GM10847 (cell line): ENCODE measurements around the gene MPRIP.

Experiments
- POLR2A ChIP-seq: IDR thresholded peaks from 2 replicates; pipeline ENCODE4 v1.6.1; 2011; ENCODE audit not compliant: insufficient read length; ENCODE audit errors: extremely low read depth

Gene MPRIP

DNA sequence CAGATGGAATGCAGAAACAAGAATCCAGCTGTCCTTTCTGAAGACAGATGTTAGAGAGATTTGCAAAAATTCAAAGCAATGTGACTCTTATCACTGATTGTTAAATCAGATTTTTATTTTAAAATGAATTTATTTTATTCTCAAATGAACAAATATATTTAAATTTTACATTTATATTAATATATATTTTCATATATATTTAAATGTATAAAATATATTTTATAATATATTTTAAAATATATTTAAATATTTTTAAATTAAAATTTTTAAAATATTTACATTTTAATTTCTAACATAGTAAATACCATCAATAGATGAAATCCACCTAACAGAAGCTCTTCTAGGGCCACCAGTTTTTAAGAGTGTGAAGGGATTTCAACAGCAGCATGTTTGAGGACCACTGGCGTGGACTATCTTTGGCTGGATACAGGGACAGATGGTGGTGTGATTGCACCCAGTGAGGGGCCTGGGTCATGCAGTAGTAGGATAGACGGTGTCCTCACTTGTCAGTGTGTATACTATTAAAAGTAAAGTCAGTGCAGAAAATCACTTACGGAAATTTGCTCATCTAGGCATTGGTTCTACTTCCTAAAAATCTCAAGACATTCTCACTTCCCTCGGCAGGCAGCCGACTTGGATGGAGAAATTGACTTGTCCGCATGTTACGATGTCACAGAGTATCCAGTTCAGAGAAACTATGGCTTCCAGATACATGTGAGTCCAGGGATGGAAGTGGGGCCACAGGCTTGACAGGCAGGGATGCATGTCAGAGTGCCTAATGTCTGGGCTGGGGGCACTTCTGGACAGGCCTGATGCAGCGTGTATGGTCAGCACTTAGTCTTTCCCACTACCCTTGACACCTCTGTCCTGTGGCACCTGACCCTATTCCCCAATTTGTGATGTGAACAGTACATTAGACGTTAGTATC lies 107.5 kb downstream of the MPRIP start:
- TF ChIP-seq POLR2A = no peak

DNA sequence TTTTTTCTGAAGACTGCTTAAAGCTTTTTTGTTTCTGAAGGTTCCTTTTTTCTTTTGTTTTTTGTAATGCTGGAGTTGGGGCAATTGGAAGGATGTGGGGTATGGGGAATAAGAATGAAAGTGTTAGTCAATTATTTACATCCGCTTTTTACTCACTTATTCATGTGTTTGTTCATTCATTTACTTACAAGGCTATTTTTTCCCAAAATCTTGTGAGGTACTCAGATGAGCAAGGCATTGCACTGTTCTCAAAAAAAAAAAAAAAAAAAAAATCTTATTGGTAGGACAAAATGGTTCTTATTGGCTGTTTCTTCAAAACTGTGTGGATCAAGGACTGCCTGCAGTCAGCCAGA lies 108.2 kb downstream of the MPRIP start:
- TF ChIP-seq POLR2A = no peak

DNA sequence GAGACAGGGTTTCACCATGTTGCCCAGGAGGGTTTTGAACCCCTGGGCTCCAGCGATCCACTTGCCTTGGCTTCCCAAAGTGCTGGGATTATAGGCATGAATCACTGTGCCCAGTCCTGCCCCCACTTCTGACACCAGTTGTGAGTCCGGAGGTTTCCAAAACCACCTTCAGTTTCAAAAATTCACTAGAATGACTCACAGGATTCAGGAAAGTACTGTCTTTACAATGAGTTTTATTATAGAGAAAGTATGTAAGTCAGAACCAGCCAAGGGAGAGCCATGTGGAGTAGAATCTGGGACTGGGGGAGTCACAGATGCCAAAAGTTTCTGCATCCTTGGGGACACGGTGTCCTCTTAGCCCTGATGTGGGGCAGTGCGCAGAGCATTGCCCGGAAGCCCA lies 108.8 kb downstream of the MPRIP start:
- TF ChIP-seq POLR2A = no peak

GRCh38 chr17:17151541-17151940 lies 109.3 kb downstream of the MPRIP start:
- no peak for TF ChIP-seq POLR2A

GRCh38 chr17:17151962-17152361 lies 109.7 kb downstream of the MPRIP start:
- TF ChIP-seq POLR2A = no peak

GRCh38 chr17:17152385-17152784 lies 110.1 kb downstream of the MPRIP start:
- no peak for TF ChIP-seq POLR2A

DNA sequence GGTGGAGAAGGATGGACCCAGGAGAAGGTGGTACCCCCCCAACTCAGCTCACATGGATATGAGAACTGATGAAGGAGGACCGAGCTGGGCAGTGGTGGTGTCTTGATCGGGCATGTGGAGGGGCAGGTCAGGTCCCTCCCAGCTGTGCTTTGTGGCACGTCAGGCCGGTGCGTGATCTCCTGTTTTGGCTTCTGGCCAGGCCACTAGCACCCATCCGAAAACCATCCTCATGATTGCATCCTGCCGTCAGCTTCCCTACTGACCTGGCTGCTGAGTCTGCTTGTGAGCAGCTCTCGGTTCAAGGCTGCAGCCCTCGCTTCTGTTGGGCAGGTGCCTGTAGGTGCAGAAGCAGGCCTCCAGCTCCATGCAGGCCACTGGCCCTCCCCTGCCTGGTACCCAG lies 110.8 kb downstream of the MPRIP start:
- TF ChIP-seq POLR2A = no peak

DNA sequence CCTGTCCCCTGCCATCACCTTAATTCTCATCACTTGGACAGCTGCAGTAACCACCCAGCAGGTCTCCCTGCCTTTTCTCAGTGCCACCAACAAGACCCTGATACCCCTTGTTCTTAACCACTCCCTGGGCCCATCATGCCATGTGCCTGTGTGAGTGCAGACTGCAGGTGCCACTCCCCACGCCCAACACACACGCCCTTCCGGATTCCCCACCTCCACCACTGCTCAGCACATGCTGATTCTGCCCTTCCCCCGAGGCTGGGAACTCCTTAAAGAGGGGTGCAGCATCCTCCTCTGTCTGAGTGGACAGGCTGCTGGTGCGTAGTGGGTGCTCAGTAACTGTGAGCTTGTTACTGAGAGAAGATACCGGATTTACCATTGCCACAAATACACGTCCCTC lies 111.5 kb downstream of the MPRIP start:
- TF ChIP-seq POLR2A = no peak

GRCh38 chr17:17154556-17154955 lies 112.3 kb downstream of the MPRIP start:
- TF ChIP-seq POLR2A = no peak

- TF ChIP-seq POLR2A = no peak
Observed at GRCh38 chr17:17154981-17155380, 112.7 kb downstream of the MPRIP start.

GRCh38 chr17:17155568-17155967 lies 113.3 kb downstream of the MPRIP start:
- no peak for TF ChIP-seq POLR2A

DNA sequence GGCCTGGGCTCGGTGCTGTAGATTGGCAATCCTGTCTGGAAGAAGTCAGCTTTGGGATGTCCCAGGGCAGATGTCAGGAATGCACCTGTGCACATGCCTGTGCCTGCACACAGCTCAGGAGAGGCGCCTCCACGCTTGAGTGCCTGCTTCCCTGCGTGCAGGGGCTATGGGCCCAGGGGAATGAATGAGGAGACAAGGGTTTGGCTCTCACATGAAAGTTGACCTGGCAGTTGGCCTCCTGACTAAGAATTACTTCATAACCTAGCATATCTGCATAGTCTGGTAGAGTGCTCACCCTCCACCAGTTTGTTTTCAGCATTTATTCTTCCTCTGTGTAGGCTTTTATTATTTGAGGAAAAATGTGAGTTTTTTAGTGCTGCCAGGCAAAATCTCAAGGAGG lies 113.8 kb downstream of the MPRIP start:
- no peak for TF ChIP-seq POLR2A

GRCh38 chr17:17156511-17156910 lies 114.3 kb downstream of the MPRIP start:
- no peak for TF ChIP-seq POLR2A

- no peak for TF ChIP-seq POLR2A
Observed at GRCh38 chr17:17157041-17157440, 114.8 kb downstream of the MPRIP start.

DNA sequence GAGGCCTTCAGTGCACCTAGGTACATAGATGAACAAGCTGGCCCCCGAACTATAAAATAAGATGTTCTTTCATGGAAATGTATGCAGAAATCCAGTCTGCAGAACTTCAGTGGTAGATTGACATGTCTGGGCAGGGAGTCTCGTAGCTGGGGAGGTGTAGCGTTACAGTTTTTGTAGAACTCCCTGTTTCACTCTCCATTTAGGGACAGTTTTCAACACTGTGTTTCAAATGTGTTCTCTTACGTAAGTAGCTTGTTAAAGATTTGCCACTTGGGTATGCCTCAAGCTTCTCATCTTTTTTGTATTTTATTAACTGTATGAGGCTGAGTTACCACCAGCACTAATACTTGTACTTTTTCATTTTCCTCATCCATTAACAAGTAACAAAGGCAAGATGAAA lies 117.3 kb downstream of the MPRIP start:
- no peak for TF ChIP-seq POLR2A

- no peak for TF ChIP-seq POLR2A
Observed at GRCh38 chr17:17161121-17161520, 118.9 kb downstream of the MPRIP start.

DNA sequence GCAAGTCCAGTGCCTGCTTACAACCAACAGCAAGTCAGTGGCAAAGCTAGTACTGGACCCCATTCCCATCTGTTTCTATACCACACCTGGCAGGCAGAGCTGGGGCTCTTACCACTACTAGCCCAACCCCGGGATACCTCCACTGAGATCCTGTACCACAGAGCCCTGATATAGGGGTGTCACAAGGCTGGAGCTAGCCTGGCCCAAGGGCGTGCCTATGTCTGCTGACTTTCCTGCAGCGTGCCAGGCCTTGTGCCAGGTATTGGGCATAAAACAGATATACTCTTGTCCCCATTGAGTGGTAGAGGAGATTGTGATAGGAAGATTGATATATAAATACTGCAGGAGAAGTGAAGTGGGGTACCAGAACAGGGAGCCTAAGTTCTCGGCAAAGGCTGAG lies 119.5 kb downstream of the MPRIP start:
- TF ChIP-seq POLR2A = no peak
